HCT116 (cell line): ENCODE measurements around the gene TSPAN2. TPM values are rescaled to one million over a fixed set of nuclear protein-coding genes. Genes with fewer than 3 reads are reported as not detected.

ENCODE experiments used
- ATAC-seq: fragments of 200-7000 bp; cut with Tn5 transposase; 2 replicates; pipeline ENCODE4 v1.9.1; 2020; ENCODE audit warnings: mild to moderate bottlenecking, moderate library complexity
- BruUV-seq: library from RNA; stranded (reverse); fragments of 400-500 nt; replicated peaks from 2 replicates; lab custom pipeline; 2021; lab: Mats Ljungman, UMichigan
- CTCF ChIA-PET: fragments of 300-600 bp; sonication (Branson Sonifier 250); formaldehyde crosslinking; loops from one replicate; lab custom pipeline; 2021; ENCODE audit warnings: antibody characterized with exemption; lab: Charles Lee
- POLR2A ChIA-PET: fragments of 300-600, 350-600 bp; sonication (Branson Sonifier 250); formaldehyde crosslinking; loops from one replicate; lab custom pipeline; 2021; ENCODE audit warnings: antibody characterized with exemption; lab: Charles Lee
- RAD21 ChIA-PET, 2 experiments: fragments of 300-600 bp; sonication (Branson Sonifier 250); formaldehyde crosslinking; loops; one replicate each; lab custom pipeline; 2023; ENCODE audit warnings: low total read pairs in 2 of 2; ENCODE audit not compliant: uncharacterized antibody in 2 of 2, unreplicated experiment in 2 of 2, low non-redundant PET in 1 of 2; lab: Charles Lee
- DNase-seq: peaks from one replicate; pipeline ENCODE4 v3.0.0-alpha.2; 2010; ENCODE audit warnings: low read depth, low spot score
- H2AFZ ChIP-seq: fragments of 200-600 bp; shearing (Covaris generic), sonication (generic); 2 replicates; pipeline ENCODE4 v1.6.1; 2017; ENCODE audit warnings: low read depth, mixed run types, mixed read lengths, antibody characterized with exemption, low read length; ENCODE audit not compliant: poor library complexity, severe bottlenecking
- H3K27ac ChIP-seq: 2 replicates; pipeline ENCODE4 v1.5.1; 2012; ENCODE audit warnings: low read depth, low read length
- H3K27me3 ChIP-seq: fragments of 200-600 bp; sonication (generic); 2 replicates; pipeline ENCODE4 v1.6.1; 2016; ENCODE audit warnings: mixed run types, low read length, mixed read lengths; ENCODE audit not compliant: insufficient read depth
- H3K36me3 ChIP-seq, 2 experiments: fragments of 200-500 bp in 1 of 2; fragments of 200-600 bp in 1 of 2; sonication (Bioruptor generic) in 1 of 2; sonication (generic) in 1 of 2; 2 replicates each; pipeline versions ENCODE4 v1.5.1 to v1.6.1; 2014 to 2016; ENCODE audit warnings: low read length in 2 of 2, inconsistent platforms in 1 of 2, mixed read lengths in 1 of 2, mixed run types in 1 of 2; ENCODE audit not compliant: insufficient read depth in 2 of 2, control insufficient read depth in 1 of 2
- H3K4me1 ChIP-seq, 2 experiments: fragments of 200-600 bp in 1 of 2; sonication (generic) in 1 of 2; 2 replicates each; pipeline versions ENCODE4 v1.5.1 to v1.6.1; 2012 to 2017; ENCODE audit warnings: low read length in 2 of 2, inconsistent platforms in 1 of 2, mild to moderate bottlenecking in 1 of 2, mixed read lengths in 1 of 2, mixed run types in 1 of 2, moderate library complexity in 1 of 2; ENCODE audit not compliant: insufficient read depth in 2 of 2, control insufficient read depth in 1 of 2
- H3K4me2 ChIP-seq: fragments of 200-600 bp; sonication (generic); 2 replicates; pipeline ENCODE4 v1.6.1; 2017; ENCODE audit warnings: mixed run types, low read length, mixed read lengths
- H3K4me3 ChIP-seq, 2 experiments: fragments of 200-600 bp in 1 of 2; sonication (generic) in 1 of 2; replicated peaks in 1 of 2; 2 replicates each; pipeline ENCODE4 v1.5.1; 2011 to 2016; ENCODE audit warnings: low read length in 2 of 2, control low read depth in 1 of 2, low read depth in 1 of 2, mild to moderate bottlenecking in 1 of 2, mixed read lengths in 1 of 2, mixed run types in 1 of 2
- H3K79me2 ChIP-seq: fragments of 200-600 bp; sonication (generic); 2 replicates; pipeline ENCODE4 v1.6.1; 2017; ENCODE audit warnings: mild to moderate bottlenecking, mixed run types, low read length, moderate library complexity, mixed read lengths; ENCODE audit not compliant: insufficient read depth
- H3K9ac ChIP-seq: fragments of 200-600 bp; sonication (generic); 2 replicates; pipeline ENCODE4 v1.6.1; 2016; ENCODE audit warnings: low read length, mixed read lengths
- H3K9me2 ChIP-seq: fragments of 200-600 bp; sonication (generic), shearing (Covaris generic); 2 replicates; pipeline ENCODE4 v1.6.1; 2017; ENCODE audit warnings: mixed run types, mild to moderate bottlenecking, moderate library complexity; ENCODE audit not compliant: insufficient read depth
- H3K9me3 ChIP-seq, 2 experiments: fragments of 200-500 bp in 1 of 2; fragments of 200-600 bp in 1 of 2; sonication (Bioruptor generic) in 1 of 2; sonication (generic) in 1 of 2; 2 replicates each; pipeline ENCODE4 v1.6.1; 2014 to 2017; ENCODE audit warnings: low read length in 2 of 2, mixed read lengths in 2 of 2, inconsistent platforms in 1 of 2, low read depth in 1 of 2, mild to moderate bottlenecking in 1 of 2, mixed run types in 1 of 2, moderate library complexity in 1 of 2; ENCODE audit not compliant: control insufficient read depth in 1 of 2, insufficient read depth in 1 of 2
- H4K20me1 ChIP-seq: fragments of 200-600 bp; sonication (generic), shearing (Covaris generic); 2 replicates; pipeline ENCODE4 v1.6.1; 2017; ENCODE audit warnings: mixed run types, mild to moderate bottlenecking, moderate library complexity; ENCODE audit not compliant: insufficient read depth
- CTCF ChIP-seq, 3 experiments: fragments of 200-600 bp in 1 of 3; sonication (generic) in 1 of 3; IDR thresholded peaks in 2 of 3; conservative IDR thresholded peaks in 1 of 3; 2 replicates each; pipeline ENCODE4 v1.5.1; 2012 to 2017; ENCODE audit warnings: low read depth in 2 of 3, low read length in 2 of 3, antibody characterized with exemption in 1 of 3, borderline replicate concordance in 1 of 3, control low read depth in 1 of 3, mild to moderate bottlenecking in 1 of 3, mixed read lengths in 1 of 3, mixed run types in 1 of 3, moderate library complexity in 1 of 3; ENCODE audit not compliant: insufficient read depth in 1 of 3
- ELF1 ChIP-seq: IDR thresholded peaks from 2 replicates; pipeline ENCODE4 v1.6.1; 2012; ENCODE audit warnings: low read depth, borderline replicate concordance
- REST ChIP-seq: IDR thresholded peaks from 2 replicates; pipeline ENCODE4 v1.6.1; 2012; ENCODE audit warnings: low read depth
- YY1 ChIP-seq: IDR thresholded peaks from 2 replicates; pipeline ENCODE4 v1.6.1; 2011; ENCODE audit warnings: low read length, low read depth, moderate library complexity, mild to moderate bottlenecking; ENCODE audit not compliant: insufficient replicate concordance; ENCODE audit errors: extremely low read depth
- intact Hi-C: fragments of 100-400 bp; cut with micrococcal nuclease; formaldehyde crosslinking; loops from 2 replicates; pipeline ENCODE4 v1.10.0; 2022
- total RNA-seq: library from RNA; stranded (reverse); gene quantifications from one replicate; pipeline ENCODE4 v1.2.1, GENCODE V29; 2021; ENCODE audit not compliant: unreplicated experiment

The TSPAN2 gene
- total RNA-seq, 1 experiment from 2014 or later: 0.98 TPM

- ChIA-PET POLR2A (no interaction called here), CTCF (interaction anchor here (1.1 kb wide), 1 partner anchor 55 kb away, joined by 3 read pairs; no protein-coding TSS in a partner anchor), RAD21 (no interaction called here)
- no peaks in the 10 kb centered on the region for H4K20me1 ChIP-seq
- no peaks in the 10 kb centered on the region for H3K36me3 ChIP-seq
- intact Hi-C loops: no loop called here
- no peaks in the 10 kb centered on the region for H3K27me3 ChIP-seq
- DNase-seq (no peak), ATAC-seq (no peak)
- H3K4me1 ChIP-seq: peaks cover 6 to 8% of the 10 kb centered on the region in 2 experiments
- H3K9ac ChIP-seq: no peak overlapping the region
- H3K79me2 ChIP-seq: no peaks in the 10 kb centered on the region
- no TSS peak for BruUV-seq
- H3K9me2 ChIP-seq: no peaks in the 10 kb centered on the region
- H3K9me3 ChIP-seq: no peaks in the 10 kb centered on the region
- no peak overlapping the region for H3K4me3 ChIP-seq
- H3K4me2 ChIP-seq: no peak overlapping the region
- no peak overlapping the region for H3K27ac ChIP-seq
- no peak overlapping the region for H2AFZ ChIP-seq
- TF ChIP-seq CTCF (IDR thresholded peaks at IDR 0.05 in 2 of 3, conservative IDR thresholded peaks at IDR 0.05 in 1 of 3; ENCODE audit: borderline replicate concordance in 1 of 3, insufficient read depth in 1 of 3, low read depth in 2 of 3, low read length in 2 of 3): no peak
- no peak for TF ChIP-seq ELF1
- no peak for TF ChIP-seq YY1
- TF ChIP-seq REST: no peak
- TF ChIP-seq, all 23 proteins: peak for 0
These were observed 31.5 kb downstream of the TSPAN2 start for GRCh38 chr1:115057661-115058254.
